AG10803 (cell line): ENCODE measurements around the gene TPRG1.

Source experiments
- DNase-seq: peaks from one replicate; pipeline ENCODE4 v3.0.0; 2010; ENCODE audit warnings: low read depth
- H3K4me3 ChIP-seq: 2 replicates; pipeline ENCODE4 v1.5.1; 2011; ENCODE audit warnings: mild to moderate bottlenecking, low read length, control low read depth
- CTCF ChIP-seq: conservative IDR thresholded peaks from 2 replicates; pipeline ENCODE4 v1.5.1; 2011; ENCODE audit warnings: mild to moderate bottlenecking, low read length, control low read depth, inconsistent platforms

Gene TPRG1

GRCh38 chr3:189137416-189137815 lies 34.4 kb upstream of the TPRG1 start:
- no peak for DNase-seq
- no peak for TF ChIP-seq CTCF
- H3K4me3 ChIP-seq, result no peak overlapping the region

- no peak for TF ChIP-seq CTCF
- DNase-seq, result no peak
- no peak overlapping the region for H3K4me3 ChIP-seq
These were observed 32.7 kb upstream of the TPRG1 start for GRCh38 chr3:189138901-189139610.

- DNase-seq, result no peak
- H3K4me3 ChIP-seq, result no peak overlapping the region
- TF ChIP-seq CTCF, result no peak
These were observed 32.2 kb upstream of the TPRG1 start for GRCh38 chr3:189139611-189139940.

GRCh38 chr3:189142527-189142926 lies 29.2 kb upstream of the TPRG1 start:
- no peak for DNase-seq
- TF ChIP-seq CTCF, result no peak
- H3K4me3 ChIP-seq, result no peak overlapping the region

- no peak for DNase-seq
- H3K4me3 ChIP-seq, result no peak overlapping the region
- no peak for TF ChIP-seq CTCF
These were observed 28.4 kb upstream of the TPRG1 start for GRCh38 chr3:189143321-189143720.

- no peak overlapping the region for H3K4me3 ChIP-seq
- no peak for DNase-seq
- TF ChIP-seq CTCF, result no peak
These were observed 28.0 kb upstream of the TPRG1 start for GRCh38 chr3:189143771-189144170.

GRCh38 chr3:189144645-189145044 lies 27.1 kb upstream of the TPRG1 start:
- peak; percentile 23 for DNase-seq
- no peak; the same call in 1 of the 2 replicates for TF ChIP-seq CTCF
- no peak overlapping the region for H3K4me3 ChIP-seq
